H9 (cell line): ENCODE results near the gene SAMD8. TPM values are rescaled to one million over a fixed set of nuclear protein-coding genes. Genes with fewer than 3 reads are reported as not detected.

Source experiments
- DNase-seq: peaks from one replicate; pipeline ENCODE4 v3.0.0-alpha.2; 2017
- H2AFZ ChIP-seq: one replicate; pipeline ENCODE4 v1.6.1; 2013; ENCODE audit warnings: mild to moderate bottlenecking, low read length, control low read depth, moderate library complexity
- H2AK5ac ChIP-seq: 2 replicates; pipeline ENCODE4 v1.6.1; 2013; ENCODE audit warnings: low read length, control low read depth, mixed read lengths; ENCODE audit not compliant: insufficient read length
- H2BK120ac ChIP-seq: one replicate; pipeline ENCODE4 v1.6.1; 2013; ENCODE audit warnings: low read depth, mild to moderate bottlenecking, low read length, control low read depth, inconsistent platforms; ENCODE audit not compliant: poor library complexity, severe bottlenecking
- H2BK12ac ChIP-seq: 2 replicates; pipeline ENCODE4 v1.6.1; 2013; ENCODE audit warnings: low read length, control low read depth, mixed read lengths, low read depth; ENCODE audit not compliant: insufficient read length
- H2BK15ac ChIP-seq: 2 replicates; pipeline ENCODE4 v1.6.1; 2013; ENCODE audit warnings: low read depth, low read length, control low read depth
- H2BK20ac ChIP-seq: one replicate; pipeline ENCODE4 v1.6.1; 2013; ENCODE audit warnings: low read depth, mild to moderate bottlenecking, low read length, control low read depth, inconsistent platforms; ENCODE audit not compliant: poor library complexity, severe bottlenecking
- H2BK5ac ChIP-seq: 2 replicates; pipeline ENCODE4 v1.6.1; 2013; ENCODE audit warnings: low read length, control low read depth, mixed read lengths; ENCODE audit not compliant: insufficient read length
- H3K14ac ChIP-seq: 2 replicates; pipeline ENCODE4 v1.6.1; 2013; ENCODE audit warnings: low read length, control low read depth; ENCODE audit not compliant: insufficient read depth
- H3K18ac ChIP-seq: 2 replicates; pipeline ENCODE4 v1.6.1; 2013; ENCODE audit warnings: low read depth, mild to moderate bottlenecking, mixed read lengths, low read length, control low read depth; ENCODE audit not compliant: insufficient read length
- H3K23ac ChIP-seq: 2 replicates; pipeline ENCODE4 v1.6.1; 2013; ENCODE audit warnings: low read length, control low read depth, mixed read lengths, low read depth; ENCODE audit not compliant: insufficient read length
- H3K23me2 ChIP-seq: 2 replicates; pipeline ENCODE4 v1.6.1; 2013; ENCODE audit warnings: low read depth, mild to moderate bottlenecking, mixed read lengths, low read length, control low read depth; ENCODE audit not compliant: insufficient read length, poor library complexity, severe bottlenecking
- H3K27ac ChIP-seq: 2 replicates; pipeline ENCODE4 v1.5.1; 2013; ENCODE audit warnings: low read length, control low read depth, mixed read lengths, low read depth; ENCODE audit not compliant: insufficient read length
- H3K27me3 ChIP-seq: 2 replicates; pipeline ENCODE4 v1.6.1; 2013; ENCODE audit warnings: low read length, control low read depth, inconsistent platforms; ENCODE audit not compliant: insufficient read depth
- H3K4ac ChIP-seq: 2 replicates; pipeline ENCODE4 v1.6.1; 2013; ENCODE audit warnings: low read depth, mild to moderate bottlenecking, control low read depth, inconsistent platforms, low read length, moderate library complexity
- H3K4me1 ChIP-seq: 2 replicates; pipeline ENCODE4 v1.6.1; 2013; ENCODE audit warnings: low read length, control low read depth, inconsistent platforms; ENCODE audit not compliant: insufficient read depth
- H3K4me2 ChIP-seq: 2 replicates; pipeline ENCODE4 v1.6.1; 2013; ENCODE audit warnings: low read length, control low read depth, mixed read lengths; ENCODE audit not compliant: insufficient read length, insufficient read depth
- H3K56ac ChIP-seq: 2 replicates; pipeline ENCODE4 v1.6.1; 2013; ENCODE audit warnings: low read depth, mild to moderate bottlenecking, mixed read lengths, low read length, control low read depth; ENCODE audit not compliant: insufficient read length
- H3K79me1 ChIP-seq: 2 replicates; pipeline ENCODE4 v1.6.1; 2013; ENCODE audit warnings: low read depth, mild to moderate bottlenecking, moderate library complexity, low read length, control low read depth, inconsistent platforms; ENCODE audit not compliant: insufficient read depth, poor library complexity, severe bottlenecking
- H3K79me2 ChIP-seq: 2 replicates; pipeline ENCODE4 v1.6.1; 2013; ENCODE audit warnings: low read length, control low read depth, inconsistent platforms; ENCODE audit not compliant: insufficient read depth
- H3K9ac ChIP-seq: 2 replicates; pipeline ENCODE4 v1.6.1; 2013; ENCODE audit warnings: low read length, control low read depth, mixed read lengths; ENCODE audit not compliant: insufficient read length; ENCODE audit errors: extremely low read depth
- H3K9me3 ChIP-seq: one replicate; pipeline ENCODE4 v1.6.1; 2013; ENCODE audit warnings: low read depth, low read length, inconsistent platforms; ENCODE audit not compliant: control insufficient read depth
- H3T11ph ChIP-seq: one replicate; pipeline ENCODE4 v1.6.1; 2013; ENCODE audit warnings: mild to moderate bottlenecking, low read length, control low read depth, inconsistent platforms
- H4K20me1 ChIP-seq: one replicate; pipeline ENCODE4 v1.6.1; 2013; ENCODE audit not compliant: control insufficient read depth, insufficient read length, insufficient read depth
- H4K5ac ChIP-seq: 2 replicates; pipeline ENCODE4 v1.6.1; 2013; ENCODE audit warnings: low read depth, mild to moderate bottlenecking, mixed read lengths, low read length, control low read depth; ENCODE audit not compliant: insufficient read length
- H4K8ac ChIP-seq: replicated peaks from 2 replicates; pipeline ENCODE4 v1.6.1; 2013; ENCODE audit warnings: low read length, control low read depth, mixed read lengths, low read depth; ENCODE audit not compliant: insufficient read length
- H4K91ac ChIP-seq: 2 replicates; pipeline ENCODE4 v1.6.1; 2013; ENCODE audit warnings: low read depth, mild to moderate bottlenecking, moderate library complexity, mixed read lengths, low read length, control low read depth; ENCODE audit not compliant: insufficient read length
- H3K27ac Mint-ChIP-seq, 3 experiments: 2 replicates in 2 of 3; 3 replicates in 1 of 3; pipeline ENCODE4 v1.8.0; 2020 to 2021; ENCODE audit warnings: mixed read lengths in 3 of 3, mild to moderate bottlenecking in 1 of 3, moderate library complexity in 1 of 3
- H3K27me3 Mint-ChIP-seq: 2 replicates; pipeline ENCODE4 v1.8.0; 2021; ENCODE audit warnings: low read depth, mild to moderate bottlenecking, moderate library complexity, mixed read lengths
- H3K36me3 Mint-ChIP-seq, 3 experiments: 2 replicates in 2 of 3; 3 replicates in 1 of 3; pipeline ENCODE4 v1.8.0; 2020 to 2021; ENCODE audit warnings: low read depth in 3 of 3, mixed read lengths in 3 of 3; ENCODE audit not compliant: insufficient read depth in 1 of 3
- H3K4me1 Mint-ChIP-seq, 2 experiments: 2 replicates each; pipeline ENCODE4 v1.8.0; 2020; ENCODE audit warnings: mixed read lengths in 2 of 2
- H3K4me3 Mint-ChIP-seq, 2 experiments: 2 replicates in 1 of 2; 3 replicates in 1 of 2; pipeline ENCODE4 v1.8.0; 2020 to 2021; ENCODE audit warnings: mild to moderate bottlenecking in 2 of 2, mixed read lengths in 2 of 2, moderate library complexity in 1 of 2
- H3K9me3 Mint-ChIP-seq, 2 experiments: 2 replicates in 1 of 2; 3 replicates in 1 of 2; pipeline ENCODE4 v1.8.0; 2020; ENCODE audit warnings: mild to moderate bottlenecking in 2 of 2, mixed read lengths in 2 of 2, moderate library complexity in 1 of 2
- WGBS: extraction: QIAGEN DNeasy Blood & Tissue Kit; methylation state at CpG from one replicate; pipeline ENCODE4 v1.1.7; 2013; ENCODE audit warnings: missing lambda C conversion rate, low lambda C conversion rate, mixed read lengths; ENCODE audit not compliant: insufficient read length; ENCODE audit errors: extremely low coverage; 5-methylcytosine and 5-hydroxymethylcytosine counted together
- total RNA-seq: library from RNA; stranded (reverse); gene quantifications from 2 replicates; pipeline ENCODE4 v1.2.1, GENCODE V29; 2021
- TF ChIP-seq, protein P1 (sequence below): fragments of 200-600 bp; sonication (generic); conservative IDR thresholded peaks from 3 replicates; pipeline ENCODE4 v1.8.0; 2021; ENCODE audit warnings: antibody characterized with exemption, mild to moderate bottlenecking

The SAMD8 gene
- total RNA-seq, 1 experiment from 2014 or later, result 18.8 TPM

GRCh38 chr10:75070476-75070875 lies 41.0 kb upstream of the SAMD8 start:
- DNase-seq, result no peak
- Histone ChIP-seq H3K23ac (no peak overlapping the region), H3K4me1 (no peaks in the 10 kb centered on the region), H3K9me3 (no peaks in the 10 kb centered on the region), H2BK12ac (no peak overlapping the region), H2BK15ac (no peak overlapping the region), H3K18ac (peak overlapping the region; percentile 21), H4K5ac (no peak overlapping the region), H4K91ac (no peak overlapping the region), H2BK5ac (no peak overlapping the region), H4K20me1 (no peaks in the 10 kb centered on the region), H2BK120ac (no peak overlapping the region), H2AFZ (no peak overlapping the region), H2BK20ac (no peak overlapping the region), H3K27ac (no peak overlapping the region), H3K79me2 (no peaks in the 10 kb centered on the region), H3K27me3 (no peaks in the 10 kb centered on the region), H3T11ph (no peak overlapping the region), H3K23me2 (no peaks in the 10 kb centered on the region), H4K8ac (no peak overlapping the region), H3K4me2 (no peak overlapping the region), H3K56ac (no peak overlapping the region), H3K14ac (no peak overlapping the region; the same call in 1 of the 2 replicates), H3K4ac (no peak overlapping the region), H3K79me1 (no peaks in the 10 kb centered on the region), H2AK5ac (no peak overlapping the region), H3K9ac (no peak overlapping the region)
- H3K36me3 Mint-ChIP-seq, result no peaks in the 10 kb centered on the region
- H3K4me3 Mint-ChIP-seq, result no peak overlapping the region
- peaks cover 4% of the 10 kb centered on the region for H3K27me3 Mint-ChIP-seq
- no CpG with 5 or more reads among the region's 11 CpGs for WGBS
- H3K27ac Mint-ChIP-seq, result peak overlapping the region in 2 of 3 experiments; percentile 46 to 68; a peak in 2 of 7 replicates
- H3K9me3 Mint-ChIP-seq, result no peaks in the 10 kb centered on the region
- H3K4me1 Mint-ChIP-seq, result peaks cover 12 to 16% of the 10 kb centered on the region in 2 experiments
- TF ChIP-seq, protein P1, sequence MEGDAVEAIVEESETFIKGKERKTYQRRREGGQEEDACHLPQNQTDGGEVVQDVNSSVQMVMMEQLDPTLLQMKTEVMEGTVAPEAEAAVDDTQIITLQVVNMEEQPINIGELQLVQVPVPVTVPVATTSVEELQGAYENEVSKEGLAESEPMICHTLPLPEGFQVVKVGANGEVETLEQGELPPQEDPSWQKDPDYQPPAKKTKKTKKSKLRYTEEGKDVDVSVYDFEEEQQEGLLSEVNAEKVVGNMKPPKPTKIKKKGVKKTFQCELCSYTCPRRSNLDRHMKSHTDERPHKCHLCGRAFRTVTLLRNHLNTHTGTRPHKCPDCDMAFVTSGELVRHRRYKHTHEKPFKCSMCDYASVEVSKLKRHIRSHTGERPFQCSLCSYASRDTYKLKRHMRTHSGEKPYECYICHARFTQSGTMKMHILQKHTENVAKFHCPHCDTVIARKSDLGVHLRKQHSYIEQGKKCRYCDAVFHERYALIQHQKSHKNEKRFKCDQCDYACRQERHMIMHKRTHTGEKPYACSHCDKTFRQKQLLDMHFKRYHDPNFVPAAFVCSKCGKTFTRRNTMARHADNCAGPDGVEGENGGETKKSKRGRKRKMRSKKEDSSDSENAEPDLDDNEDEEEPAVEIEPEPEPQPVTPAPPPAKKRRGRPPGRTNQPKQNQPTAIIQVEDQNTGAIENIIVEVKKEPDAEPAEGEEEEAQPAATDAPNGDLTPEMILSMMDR, result no peak
